ENCODE results near the gene POP5.

Gene POP5

DNA sequence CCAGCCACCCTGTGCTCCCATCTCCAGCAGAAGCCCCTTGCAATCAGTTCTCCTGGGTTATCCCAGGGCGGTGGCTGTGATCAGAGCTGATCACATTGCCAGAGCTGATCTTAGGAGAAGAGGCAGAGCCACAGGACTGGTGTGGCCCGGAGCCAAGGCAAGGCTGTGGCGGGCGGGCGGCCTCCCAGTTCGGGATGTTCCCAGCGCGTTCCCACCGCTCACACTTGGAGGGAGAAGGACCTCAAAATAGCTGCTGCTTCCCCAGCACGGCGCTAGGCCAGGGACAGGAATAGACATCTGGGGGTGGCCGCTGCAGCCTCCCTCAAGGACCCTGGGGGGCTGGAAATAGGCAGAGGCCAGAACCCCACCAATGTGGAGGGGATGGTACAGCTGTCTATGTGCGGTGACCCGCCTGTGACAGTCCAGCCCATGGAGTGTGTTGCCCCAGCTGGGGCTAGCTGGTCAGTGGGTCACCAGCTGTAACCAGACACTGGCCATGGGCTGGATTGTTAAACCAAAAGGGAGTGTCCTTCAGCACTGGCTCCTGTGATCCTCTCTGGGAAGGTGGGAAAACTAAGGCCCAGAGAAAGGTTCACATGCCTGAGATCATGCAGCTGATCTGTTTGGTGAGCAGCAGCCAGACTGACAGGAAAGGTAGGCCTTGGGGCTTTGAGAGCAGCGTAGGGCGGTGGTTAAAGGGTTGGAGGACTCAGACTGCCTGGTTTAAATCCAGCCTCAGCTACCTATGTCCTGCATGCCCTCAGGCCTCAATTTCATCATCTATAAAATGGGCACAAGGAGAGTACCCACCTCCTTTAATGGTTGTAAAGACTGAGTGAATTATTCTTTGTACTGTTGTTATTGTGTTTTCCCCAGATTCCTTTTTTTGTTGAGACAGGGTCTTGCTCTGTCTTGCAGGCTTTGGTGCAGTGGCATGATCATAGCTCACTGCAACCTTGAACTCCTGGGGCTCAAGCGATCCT lies 8.0 kb upstream of the POP5 start:
- no peak for DNase-seq

DNA sequence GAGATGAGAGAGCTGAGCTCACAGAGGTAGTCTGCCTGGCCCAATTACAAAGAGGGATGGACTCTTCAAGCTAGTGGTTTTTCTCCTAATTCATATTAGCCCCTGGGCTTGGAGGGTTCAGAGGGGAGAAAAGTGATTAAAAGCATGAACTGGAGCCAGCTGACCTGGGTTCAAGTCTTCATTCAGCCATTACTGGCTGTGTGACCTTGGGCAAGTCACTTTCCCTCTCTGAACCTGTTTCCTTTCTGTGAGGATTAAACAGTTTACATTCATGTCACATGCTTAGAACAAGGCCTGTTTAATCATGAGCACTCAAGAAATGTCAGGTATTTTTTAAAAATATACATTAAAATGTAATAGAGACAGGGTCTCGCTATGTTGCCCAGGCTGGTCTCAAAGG lies 7.2 kb upstream of the POP5 start:
- no peak for DNase-seq

DNA sequence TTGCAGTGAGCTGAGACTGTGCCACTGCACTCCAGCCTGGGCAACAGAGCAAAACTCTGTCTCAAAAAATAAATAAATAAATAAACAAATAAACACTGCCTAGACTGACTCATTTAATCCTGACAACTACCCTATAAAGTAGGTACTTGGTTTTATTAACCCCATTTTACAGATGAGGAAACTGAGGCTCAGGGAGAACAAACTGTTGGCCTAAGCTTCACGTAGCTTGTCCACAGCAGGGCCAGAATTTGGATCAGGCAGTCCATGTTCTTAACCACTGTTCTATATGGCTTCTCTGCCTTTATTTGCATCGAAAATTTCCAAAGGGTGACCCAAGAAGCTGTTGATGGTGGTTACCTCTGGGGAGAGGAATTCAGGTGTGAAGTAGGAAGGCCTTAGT lies 5.7 kb upstream of the POP5 start:
- DNase-seq, result no peak

DNA sequence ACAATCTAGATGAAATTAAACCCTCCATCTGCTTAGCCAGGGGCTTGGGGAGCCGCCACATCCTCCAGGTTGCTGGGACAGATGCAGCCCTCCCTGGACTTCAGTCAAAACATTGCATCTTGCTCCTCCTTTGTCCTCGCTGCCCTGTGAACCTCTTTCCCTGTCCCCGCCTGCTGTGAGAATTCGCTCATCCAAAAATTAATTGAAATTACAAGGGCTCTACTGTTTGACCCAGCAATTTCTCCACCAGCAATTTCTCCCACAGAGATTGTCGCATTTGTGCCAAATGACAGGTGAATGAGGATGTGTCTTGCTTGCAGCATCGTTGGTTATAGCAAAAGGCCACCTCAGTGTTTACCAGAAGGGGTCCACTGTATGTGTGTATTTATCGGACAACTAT lies 5.0 kb upstream of the POP5 start:
- no peak for DNase-seq

DNA sequence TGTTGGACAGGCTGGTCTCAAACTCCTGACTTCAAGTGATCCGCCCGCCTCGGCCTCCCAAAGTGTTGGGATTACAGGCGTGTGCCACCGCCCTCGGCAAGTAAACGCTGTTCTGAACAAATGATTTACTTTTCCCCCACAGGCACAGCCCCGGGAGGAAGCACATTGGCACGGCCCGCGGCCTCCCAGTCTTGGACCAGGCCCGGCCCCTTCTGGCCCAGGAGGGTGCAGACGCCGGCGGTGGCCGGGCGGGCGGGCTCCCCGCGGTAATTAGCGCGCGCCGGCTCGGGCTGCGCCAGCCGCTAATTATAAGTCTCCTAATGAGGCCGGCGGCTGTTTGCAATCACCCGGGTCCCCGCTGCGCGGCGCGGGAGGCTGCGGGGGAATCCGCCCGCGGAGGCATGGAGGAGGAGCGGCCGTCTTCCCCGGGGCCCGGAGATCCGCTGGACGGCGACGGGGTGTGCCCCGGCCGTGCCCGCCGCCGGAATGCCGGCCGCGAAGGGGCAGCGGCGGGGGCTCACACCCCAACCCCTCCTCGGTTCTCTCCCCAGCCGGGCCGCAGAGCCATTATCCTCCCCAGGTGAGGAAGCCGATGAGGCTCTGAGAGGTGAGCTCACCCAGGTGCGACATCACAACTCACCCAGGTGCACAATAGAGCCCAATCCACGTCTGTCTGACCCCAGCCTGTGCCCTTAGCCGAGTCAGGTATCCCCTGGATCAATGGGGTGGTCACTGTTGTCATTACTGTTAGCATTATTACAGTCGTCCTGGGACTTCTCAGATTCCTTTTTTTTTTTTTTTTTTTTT lies 3.3 kb upstream of the POP5 start:
- no peak for DNase-seq

DNA sequence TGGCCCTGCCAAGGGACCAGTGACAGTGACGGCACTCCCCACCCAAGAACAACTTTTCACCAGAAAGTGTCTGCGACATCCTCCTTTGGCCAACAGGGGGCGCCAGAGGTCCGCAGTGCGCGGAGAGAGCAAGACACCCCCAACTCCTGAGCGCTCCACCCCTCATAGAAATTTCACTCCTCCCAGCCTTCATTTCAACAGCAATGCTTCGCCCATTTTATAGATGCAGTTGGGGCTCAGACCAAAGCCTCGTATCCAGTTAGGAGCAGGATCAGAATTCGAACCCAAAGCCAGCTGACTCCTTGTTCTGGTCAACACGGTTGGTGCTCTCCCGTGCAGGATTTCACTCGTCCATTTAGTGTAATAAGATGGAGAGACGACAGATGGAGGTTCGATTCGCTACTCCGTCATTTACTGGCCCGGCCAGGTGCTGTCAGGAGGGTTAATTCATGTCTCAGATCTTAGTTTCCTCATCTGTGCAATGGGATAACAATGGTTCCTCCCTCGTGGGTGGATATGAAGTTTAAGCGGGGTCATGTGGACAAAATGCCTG lies 2.4 kb upstream of the POP5 start:
- peak; percentile 55 for DNase-seq

DNA sequence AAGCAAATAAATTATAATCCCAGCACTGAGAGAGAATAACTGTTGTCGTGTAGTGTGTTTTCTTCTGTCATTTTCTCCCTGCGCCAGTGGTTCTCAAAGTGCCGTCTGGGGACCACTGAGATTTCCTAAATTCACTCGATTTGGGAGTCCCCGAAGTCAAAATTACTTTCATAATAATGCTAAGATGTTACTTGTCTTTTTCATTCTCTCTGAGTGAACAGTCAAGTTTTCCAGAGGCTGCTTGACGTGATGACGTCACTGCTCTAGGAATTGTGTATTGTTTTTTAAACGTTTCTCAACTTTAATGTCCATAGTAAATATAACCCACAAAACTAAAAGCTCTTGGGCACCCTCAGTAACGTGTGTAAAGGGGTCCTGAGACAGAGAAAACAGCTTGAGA lies 796 bp upstream of the POP5 start:
- DNase-seq, result no peak

DNA sequence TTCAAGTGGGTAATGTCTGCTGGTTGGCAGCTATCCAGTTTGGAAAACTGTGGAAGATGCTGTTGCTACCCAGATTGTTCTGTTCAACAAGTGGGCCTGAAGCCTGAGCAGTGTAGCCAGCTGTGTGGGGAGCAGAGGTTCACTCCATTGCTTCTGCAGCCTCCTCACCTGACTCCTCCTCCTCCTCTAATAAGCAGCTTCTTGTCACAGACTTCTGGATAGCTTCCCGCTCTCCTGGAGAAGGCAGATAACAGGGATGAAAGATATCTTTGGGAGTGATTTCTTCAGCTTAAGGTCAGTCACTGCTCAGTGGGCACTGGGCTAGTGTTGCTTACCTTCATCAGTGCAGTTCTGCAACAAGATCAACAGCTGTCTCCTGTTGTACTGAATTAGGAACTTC lies 2.0 kb downstream of the POP5 start:
- no peak for DNase-seq

DNA sequence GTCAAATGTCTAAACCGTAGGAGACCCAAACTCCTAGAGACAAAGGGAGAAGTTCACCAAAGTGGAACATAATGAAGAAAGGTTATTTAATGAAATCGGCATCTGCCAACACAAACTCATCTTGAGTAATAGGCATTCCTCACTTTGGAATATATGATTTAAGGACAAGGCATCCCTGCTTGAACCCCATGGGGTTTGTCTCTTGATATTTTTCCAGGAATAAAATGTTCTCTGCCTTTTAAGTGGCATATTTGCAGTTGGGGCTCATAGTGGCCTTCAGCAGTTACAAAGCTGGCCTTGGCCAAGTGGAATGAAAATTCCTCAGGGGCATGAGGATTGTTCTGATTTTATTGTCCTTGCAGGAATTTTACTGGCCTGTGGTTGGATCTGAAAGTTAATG lies 7.1 kb downstream of the POP5 start:
- peak; percentile 35 for DNase-seq

DNA sequence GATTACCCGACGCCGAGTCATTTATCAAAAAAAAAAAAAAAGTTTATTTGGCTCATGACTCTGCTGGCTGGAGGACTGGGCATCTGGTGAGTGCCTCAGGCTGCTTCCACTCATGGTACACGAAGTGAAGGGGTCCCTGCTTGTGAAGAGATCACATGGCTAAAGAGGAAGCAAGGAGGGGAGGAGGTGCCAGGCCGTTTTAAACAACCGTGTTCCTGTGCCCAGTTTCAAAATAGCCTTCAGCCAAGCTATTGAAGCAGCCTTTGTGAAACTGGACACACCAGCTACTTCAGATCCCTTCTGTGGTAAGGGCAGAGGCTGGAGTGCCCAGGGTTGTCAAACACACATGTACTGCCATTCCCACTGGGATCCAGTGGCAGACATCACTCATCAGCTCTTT lies 7.6 kb downstream of the POP5 start:
- DNase-seq, result no peak

DNA sequence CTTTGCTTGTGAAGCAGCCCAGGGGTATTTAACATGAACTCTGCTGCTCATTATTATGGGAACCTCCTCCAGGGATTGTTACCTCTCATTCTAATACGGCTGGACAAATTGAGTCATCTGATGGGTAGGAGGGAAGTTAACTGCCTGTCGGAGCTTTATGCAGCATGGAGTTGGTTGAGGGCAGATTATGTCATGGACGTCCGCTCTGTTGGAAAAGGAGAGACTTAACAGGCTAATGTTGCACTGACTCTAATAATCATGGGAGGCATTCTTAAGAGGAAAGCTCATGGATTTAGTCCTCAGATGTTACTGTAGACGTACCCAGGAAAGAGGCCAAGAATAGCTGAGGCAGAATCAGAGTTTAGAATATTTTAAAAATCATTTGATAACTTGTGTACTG lies 9.9 kb downstream of the POP5 start:
- no peak for DNase-seq

DNA sequence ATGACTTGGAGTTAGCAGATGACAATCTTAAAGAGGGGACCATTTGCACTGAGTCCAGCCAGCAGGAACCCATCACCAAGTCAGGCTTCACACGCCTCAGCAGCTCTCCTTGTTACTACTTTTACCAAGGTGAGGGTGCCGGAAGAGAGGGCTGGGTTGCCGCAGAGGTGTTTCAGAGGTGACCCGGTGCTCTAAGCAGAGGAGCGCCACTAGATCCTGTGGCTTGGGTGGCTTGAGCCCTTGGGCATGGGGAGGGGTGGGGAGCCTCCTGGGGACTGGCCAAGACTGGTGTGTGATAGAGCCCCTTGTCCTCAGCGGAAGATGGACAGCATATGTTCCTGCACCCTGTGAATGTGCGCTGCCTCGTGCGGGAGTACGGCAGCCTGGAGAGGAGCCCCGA lies 17.7 kb downstream of the POP5 start:
- no peak for DNase-seq

DNA sequence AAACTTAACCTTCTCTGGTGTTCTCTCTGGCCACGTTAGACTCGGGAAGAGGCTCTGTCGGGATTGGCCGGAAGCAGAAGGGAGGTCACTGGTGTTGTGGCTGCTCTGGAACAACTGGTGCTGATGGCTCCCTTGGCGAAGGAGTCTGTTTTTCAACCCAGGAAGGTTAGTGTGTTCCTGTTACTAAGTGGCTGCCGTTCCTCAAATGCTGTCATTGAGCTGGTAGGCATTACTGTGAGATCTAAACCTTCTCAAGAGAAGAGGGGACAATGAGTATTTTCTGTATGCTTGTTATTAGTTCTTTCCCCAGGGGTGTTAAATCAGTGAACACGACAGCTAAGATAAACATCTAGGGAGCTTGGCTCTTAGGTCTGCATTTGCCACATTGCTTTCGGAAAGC lies 18.3 kb downstream of the POP5 start:
- DNase-seq, result no peak

DNA sequence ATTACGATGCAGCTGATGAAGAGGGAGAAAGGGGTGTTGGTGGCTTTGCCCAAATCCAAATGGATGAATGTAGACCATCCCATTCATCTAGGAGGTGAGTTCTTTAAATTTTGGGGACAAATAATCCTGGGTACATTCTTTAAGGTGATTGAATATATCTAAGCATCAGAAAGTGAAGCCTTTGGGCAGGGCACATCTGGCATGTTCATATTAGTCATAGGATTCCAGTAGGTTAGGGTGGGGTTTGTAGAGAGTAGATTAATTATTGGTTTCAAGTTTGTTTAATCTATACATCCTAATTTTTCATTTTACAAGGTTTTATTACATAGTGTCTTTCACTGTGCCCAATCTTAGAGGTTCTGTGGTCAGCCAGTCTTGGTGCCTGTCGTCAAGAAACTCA lies 23.6 kb downstream of the POP5 start:
- DNase-seq, result no peak

DNA sequence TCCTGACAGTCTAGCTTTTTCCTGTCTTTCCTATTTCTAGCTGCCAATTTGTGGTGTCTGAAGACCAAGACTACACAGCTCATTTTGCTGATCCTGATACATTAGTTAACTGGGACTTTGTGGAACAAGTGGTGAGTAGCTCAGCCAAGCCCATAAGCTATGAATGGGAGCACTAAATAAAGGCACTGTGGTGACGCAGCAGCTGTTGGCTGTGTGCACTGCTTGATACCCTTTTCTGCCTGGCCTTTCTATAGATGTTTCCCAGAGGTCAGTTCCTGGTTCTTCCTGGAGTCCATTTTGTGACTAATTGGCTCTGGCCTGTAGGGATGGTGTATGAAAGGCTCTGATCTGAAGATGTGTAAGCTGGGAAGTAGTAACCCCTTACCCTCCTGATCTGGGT lies 26.5 kb downstream of the POP5 start:
- DNase-seq, result no peak

DNA sequence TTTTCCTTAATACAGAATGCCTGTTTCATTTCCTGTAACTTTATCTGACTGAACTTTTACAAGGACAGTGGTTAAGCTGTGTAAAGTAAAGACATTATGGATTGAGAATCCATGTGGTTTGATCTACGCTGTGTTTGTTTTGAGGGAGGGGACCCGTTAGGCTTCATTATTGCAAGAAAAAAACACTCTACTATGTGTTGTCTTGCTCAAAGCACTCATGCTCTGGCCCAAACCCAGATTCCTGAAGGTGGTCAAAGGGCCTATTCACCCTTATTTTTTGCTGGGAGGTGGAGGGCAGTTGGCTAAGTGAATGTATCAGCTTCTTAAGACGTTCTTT lies 35.2 kb downstream of the POP5 start:
- no peak for DNase-seq

DNA sequence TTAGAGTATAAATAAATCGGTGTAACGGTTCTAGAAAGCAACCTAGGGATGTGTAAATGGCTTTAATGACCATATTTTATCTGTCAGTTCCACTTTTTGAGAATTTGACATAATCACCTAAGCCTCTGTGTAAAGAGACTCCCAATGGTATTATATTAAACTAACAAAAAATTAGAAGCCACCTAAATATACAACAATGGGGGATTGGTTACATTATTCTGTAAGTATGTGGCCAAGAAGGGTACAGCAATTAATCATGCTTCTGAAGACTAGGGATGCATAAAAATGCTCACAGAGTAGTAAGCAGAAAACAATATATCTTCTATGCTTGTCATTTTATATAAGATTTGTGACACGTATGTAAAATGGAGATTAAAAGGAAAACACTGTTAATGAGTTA lies 36.5 kb downstream of the POP5 start:
- DNase-seq, result no peak

DNA sequence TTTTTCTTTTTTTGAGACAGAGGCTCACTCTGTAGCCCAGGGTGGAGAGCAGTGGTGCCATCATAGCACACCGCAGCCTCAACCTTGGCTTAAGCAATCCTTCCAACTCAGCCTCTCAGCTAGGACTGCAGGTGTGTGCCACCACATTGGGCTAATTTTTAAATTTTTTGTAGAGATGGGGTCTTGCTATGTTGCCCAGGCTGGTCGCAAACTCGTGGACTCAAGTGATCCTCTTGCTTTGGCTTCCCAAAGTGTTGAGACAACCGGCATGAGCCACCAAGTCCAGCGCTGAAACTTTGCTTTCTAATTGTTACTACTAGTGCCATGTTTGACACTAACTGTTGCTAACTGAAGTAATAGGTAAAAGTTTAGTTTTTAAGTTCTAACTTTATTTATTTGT lies 39.0 kb downstream of the POP5 start:
- no peak for DNase-seq

DNA sequence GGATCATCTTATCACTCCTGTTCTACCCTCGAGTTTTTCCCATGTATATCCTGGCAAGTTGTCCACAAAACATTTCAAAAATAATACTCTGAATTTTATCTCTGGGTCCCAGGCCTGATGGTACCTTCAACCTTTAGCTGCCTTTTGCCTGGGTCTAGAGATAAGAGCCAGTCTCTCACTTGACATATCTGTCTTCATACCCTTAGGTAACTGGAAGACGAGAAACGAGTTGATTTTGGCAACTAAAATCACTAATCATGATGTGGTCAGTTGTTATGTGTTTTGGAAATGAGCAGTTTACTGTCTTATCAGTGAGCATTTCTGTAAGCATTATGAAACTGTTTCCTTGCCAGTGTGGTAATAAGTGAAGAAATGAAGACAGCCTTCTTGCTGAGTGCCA lies 40.8 kb downstream of the POP5 start:
- no peak for DNase-seq

DNA sequence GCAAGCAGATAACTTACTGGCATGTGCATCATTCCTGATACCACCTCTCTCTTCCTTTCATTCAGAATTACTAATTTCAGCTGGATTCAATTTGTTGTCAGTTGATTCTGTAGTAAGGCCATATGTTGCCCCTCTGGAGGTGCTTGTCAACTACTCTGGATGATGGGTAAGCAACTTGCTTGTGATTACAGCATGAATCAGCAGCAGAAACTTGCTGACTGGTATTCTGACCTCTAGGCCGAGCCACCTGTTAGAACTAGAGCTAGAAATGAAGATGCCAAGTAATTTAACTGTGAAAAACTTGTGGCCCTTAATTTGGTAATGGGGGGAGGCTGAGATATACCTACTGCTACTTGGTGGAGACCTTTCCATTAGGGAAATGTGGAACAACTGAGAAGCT lies 41.9 kb downstream of the POP5 start:
- DNase-seq, result no peak

DNA sequence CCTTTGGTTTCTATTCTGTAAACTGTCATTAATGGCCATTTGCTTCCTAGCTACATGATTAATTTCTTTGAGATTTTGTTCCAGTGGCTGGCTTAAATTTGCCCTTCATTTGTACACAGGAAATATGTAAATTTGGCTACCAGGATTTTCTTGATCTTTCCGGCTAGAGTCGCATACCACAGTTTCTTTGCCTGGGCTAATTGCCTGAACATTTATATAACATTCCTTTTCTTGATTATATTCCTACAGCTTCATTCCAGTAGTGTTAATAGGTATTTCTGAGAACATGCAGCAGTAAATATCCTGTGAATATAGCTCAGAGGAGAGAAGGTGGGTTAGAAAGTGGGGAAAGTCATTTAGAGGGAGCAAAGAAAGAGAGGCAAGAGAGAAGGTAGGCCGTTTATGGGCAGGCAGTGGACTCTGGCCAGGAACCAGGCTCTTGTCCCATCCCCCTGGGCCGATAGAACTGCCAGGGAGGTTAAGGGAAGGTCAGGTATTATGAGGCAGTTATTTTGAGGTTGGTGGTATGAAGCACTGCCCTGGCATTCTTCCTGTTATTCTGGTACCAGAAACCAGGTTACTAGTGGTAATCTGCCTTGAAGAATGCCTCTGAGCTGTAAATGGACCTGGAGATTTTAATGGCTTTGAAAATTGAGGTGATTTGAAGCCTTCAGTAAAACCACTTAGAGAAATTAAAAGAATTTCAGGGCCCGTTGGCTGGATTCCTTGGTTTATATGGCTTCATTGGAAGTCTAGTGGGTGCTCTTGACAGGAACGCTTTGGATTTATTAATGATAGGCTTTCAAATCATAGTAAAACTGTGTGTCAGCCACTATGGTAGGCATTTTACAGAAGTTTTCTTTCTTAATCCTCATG lies 42.7 kb downstream of the POP5 start:
- DNase-seq, result peak; percentile 25

DNA sequence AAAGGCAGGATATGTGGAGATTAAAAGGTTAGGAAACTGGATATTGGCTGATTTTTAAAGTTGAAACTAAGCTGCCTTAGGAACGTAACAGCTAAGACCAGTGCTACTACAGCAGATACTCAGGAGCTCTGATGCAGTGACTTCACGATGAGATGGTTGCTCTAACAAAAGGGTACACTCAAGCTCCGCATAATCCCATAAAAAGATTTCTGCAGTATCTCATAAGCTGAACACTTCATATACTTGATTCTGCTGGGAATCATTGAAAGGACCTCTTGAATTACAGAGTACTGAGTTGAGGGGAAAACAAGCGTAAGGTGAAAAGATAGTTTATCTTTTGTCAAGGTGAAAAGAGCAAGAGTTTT lies 43.4 kb downstream of the POP5 start:
- DNase-seq, result no peak
